HL-60 (cell line): ENCODE data around the gene ZNF587.
"Not testable (repeated sequence)": the region's sequence is repeated elsewhere in the genome, so short reads cannot be mapped to it uniquely, and the experiment has no call there.

Source experiments
- CTCF ChIP-seq: IDR thresholded peaks from one replicate; pipeline ENCODE4 v1.5.1; 2011; ENCODE audit warnings: low read length, control low read depth, inconsistent platforms; ENCODE audit not compliant: insufficient read depth
- GABPA ChIP-seq: IDR thresholded peaks from 2 replicates; pipeline ENCODE4 v1.6.1; 2012; ENCODE audit warnings: low read depth
- POLR2AphosphoS5 ChIP-seq: IDR thresholded peaks from 2 replicates; pipeline ENCODE4 v1.6.1; 2012; ENCODE audit warnings: low read depth
- REST ChIP-seq: IDR thresholded peaks from 2 replicates; pipeline ENCODE4 v1.6.1; 2012; ENCODE audit warnings: low read depth; ENCODE audit not compliant: insufficient replicate concordance
- SPI1 ChIP-seq: IDR thresholded peaks from 2 replicates; pipeline ENCODE4 v1.6.1; 2012; ENCODE audit warnings: low read depth, mild to moderate bottlenecking, borderline replicate concordance

- TF ChIP-seq POLR2AphosphoS5, REST, CTCF, GABPA, SPI1: not testable (repeated sequence)
Observed at GRCh38 chr19:57823608-57824007, 26.1 kb upstream of the ZNF587 start.
